ENCODE measurements around the gene ATP5IF1.

Gene ATP5IF1

DNA sequence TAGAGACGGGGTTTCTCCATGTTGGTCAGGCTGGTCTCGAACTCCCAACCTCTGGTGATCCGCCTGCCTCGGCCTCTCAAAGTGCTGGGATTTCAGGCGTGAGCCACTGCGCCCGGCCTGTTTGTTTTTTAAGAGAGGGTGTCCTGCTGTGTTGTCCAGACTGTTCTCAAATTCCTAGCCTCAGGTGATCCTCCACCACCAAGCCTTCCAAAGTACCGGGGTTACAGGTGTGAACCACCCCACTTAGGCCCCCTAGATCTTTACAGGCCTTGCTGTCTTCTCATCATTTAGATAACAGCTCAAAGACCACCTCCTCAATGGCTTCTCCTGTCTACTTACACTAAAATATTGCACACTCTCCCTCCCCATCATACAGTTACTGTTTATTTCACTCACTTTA is 29.7 kb downstream of the ATP5IF1 start:
- DNase-seq (ENCODE audit: low read depth): no peak

DNA sequence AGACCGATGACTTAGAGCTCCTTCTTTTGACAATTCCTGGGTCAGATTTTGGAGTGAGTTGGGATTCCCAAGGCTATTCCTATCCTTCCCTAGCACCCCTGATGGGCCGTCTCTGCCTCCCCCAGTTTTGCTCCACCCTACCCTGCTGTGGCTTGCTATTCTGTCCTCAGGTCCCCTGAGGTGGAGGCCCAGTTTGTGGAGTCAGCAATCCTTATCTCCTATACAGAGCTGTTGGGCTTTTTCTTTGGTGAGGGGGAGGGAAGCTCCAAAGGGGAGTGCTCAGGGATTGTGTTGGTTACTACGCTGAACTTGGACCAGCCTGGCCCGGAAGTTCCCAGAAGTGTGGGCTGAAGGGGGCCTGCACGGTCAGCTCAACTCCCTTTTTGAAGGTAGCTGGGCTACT is 31.0 kb downstream of the ATP5IF1 start:
- DNase-seq (ENCODE audit: low read depth): no peak

DNA sequence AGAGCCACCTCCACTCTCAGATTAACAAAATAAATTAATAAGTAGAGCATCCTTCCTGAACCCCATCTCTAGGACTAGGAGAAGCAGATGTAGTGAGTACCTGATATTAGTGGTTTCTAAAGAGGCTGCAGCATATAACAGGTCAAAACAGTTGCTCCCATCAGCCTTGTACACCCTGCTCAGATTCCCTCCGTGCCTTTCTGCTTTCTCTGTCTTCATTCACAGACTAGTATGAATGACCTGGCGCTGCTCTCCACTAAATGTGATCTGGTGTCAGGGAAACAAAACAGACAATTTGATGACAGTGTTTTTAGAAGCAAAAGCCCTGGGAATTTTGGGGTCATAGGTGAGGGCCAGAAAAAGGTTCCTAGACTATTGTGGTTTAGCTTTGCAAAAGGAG is 31.7 kb downstream of the ATP5IF1 start:
- DNase-seq (ENCODE audit: low read depth): no peak

DNA sequence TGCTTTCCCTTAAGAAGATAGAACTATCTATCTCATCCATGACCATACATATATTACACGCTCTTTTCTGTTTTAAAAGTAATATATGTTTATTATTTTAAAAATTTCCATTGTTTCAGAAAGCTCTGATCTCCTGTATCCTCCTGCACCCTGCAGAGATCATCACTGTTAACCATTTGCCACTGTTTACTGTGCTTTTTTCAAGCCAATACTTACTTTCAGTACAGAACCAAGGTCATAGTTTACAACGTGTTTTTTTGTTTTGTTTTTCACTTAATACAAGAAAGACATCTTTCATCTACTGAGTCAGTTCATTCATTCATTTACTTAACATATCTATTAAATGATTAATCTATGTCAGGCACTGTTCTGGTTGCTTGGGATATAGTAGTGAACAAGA is 33.6 kb downstream of the ATP5IF1 start:
- no peak for DNase-seq (ENCODE audit: low read depth)

DNA sequence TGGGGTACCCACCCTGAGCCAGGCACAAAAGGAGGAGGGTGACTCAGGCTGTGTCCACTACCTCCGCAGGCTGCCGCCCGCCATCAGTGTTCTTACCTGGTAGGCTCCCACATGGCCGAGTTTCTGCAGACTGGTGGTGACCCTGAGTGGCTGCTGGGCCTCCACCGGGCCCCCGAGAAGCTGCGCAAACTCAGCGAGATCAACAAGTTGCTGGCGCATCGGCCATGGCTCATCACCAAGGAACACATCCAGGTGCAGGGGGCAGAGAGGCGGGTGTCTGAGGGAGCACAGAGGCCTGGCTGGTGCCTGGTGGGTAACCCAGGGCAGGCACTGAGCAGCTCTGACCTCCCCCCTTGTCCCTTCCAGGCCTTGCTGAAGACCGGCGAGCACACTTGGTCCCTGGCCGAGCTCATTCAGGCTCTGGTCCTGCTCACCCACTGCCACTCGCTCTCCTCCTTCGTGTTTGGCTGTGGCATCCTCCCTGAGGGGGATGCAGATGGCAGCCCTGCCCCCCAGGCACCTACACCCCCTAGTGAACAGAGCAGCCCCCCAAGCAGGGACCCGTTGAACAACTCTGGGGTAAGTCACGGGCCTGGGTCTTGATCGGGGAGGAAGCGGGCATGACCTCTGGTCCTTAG is 36.4 kb downstream of the ATP5IF1 start:
- DNase-seq (ENCODE audit: low read depth): no peak

DNA sequence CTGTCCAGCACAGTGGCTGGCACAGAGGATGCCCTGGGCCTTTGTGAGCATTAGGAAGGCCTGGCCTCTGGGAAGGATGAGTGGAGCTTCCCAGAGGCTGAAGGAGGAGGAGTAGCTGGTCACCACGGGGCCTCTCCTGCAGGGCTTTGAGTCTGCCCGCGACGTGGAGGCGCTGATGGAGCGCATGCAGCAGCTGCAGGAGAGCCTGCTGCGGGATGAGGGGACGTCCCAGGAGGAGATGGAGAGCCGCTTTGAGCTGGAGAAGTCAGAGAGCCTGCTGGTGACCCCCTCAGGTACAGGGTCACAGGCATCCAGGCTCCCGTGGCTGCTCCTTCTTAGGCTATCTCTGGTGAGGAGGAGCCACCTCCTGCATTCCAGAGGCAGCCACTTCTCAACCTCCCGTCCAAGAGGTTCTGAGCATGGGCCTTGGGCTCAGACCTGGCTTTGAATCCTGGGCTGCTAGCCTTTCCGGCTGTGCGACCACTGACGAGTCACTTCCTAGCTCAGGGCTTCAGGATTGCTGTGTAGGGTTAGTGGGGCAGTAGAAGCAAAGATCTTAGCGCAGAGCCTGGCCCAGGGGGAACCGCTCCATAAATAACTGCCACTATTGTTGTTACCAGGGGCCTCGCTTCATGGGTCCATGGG is 37.4 kb downstream of the ATP5IF1 start:
- peak; percentile 42 for DNase-seq (ENCODE audit: low read depth)

DNA sequence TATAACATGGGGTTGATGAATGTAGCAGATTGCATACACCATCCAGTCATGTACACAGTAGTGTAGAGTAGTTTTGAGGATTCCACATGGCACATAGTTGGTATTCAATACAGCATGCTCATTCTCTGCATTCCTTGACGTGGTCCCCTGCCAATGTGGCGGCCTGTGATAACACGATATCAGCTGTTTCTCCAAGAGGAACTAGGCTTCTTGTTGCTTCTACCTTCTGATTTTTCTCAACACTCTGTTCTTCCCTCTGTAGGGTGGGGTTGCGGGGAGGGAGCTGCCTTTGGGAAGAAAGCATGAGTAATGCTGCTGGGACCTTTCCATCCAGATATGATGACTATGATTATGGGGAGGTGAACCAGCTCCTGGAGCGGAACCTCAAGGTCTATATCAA is 42.8 kb downstream of the ATP5IF1 start:
- DNase-seq (ENCODE audit: low read depth): no peak

DNA sequence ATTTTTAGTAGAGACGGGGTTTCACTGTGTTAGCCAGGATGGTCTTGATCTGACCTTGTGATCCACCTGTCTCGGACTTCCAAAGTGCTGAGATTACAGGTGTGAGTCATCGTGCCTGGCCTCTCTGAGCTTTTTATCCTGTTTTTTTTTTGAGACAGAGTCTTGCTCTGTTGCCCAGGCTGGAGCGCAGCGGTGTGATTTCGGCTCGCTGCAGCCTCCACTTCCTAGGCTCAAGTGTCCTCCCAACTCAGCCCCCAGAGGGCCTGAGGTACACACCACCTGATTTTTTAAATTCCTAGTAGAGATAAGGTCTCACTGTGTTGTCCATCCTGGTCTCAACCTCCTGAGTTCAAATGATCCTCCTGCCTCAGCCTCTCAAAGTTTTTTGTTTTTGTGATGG is 43.8 kb downstream of the ATP5IF1 start:
- no peak for DNase-seq (ENCODE audit: low read depth)

DNA sequence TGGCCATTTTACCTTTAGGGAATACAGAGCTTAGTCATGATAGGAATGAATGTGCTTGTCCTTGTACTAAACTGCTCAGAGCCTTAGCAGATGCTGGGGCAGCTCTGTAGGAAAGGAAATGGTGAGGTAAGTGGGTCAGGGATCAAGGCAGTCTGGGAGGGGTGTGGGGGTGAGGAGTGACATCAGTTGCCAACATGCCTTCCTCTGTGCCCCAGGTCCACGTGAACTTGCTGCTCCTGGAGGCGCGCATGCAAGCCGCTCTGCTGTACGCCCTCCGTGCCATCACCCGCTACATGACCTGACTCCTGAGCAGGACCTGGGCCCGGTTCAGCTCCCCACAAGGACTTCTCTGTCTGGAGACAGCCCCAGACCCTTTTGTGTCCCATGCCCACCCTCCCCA is 44.6 kb downstream of the ATP5IF1 start:
- DNase-seq (ENCODE audit: low read depth): no peak

DNA sequence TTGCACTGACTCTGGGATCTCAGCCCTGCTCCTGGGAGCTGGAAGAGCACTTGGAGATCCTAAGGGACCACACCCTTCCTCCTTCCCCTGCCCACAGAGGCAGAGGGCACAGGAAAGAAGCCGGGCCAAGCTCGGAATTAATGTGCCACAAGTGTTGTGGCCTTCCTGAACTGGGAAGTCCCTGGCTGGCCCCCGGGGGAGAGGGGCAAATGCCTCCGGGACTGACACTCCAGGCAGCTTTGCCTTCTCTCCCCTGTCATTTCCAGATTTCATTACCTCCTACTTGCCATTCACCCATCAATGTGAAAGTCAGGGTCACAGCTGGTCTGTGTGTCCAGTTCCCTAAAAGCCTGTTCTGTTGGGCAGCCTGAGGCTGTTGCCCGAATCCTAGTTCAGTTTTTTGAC is 45.1 kb downstream of the ATP5IF1 start:
- no peak for DNase-seq (ENCODE audit: low read depth)

DNA sequence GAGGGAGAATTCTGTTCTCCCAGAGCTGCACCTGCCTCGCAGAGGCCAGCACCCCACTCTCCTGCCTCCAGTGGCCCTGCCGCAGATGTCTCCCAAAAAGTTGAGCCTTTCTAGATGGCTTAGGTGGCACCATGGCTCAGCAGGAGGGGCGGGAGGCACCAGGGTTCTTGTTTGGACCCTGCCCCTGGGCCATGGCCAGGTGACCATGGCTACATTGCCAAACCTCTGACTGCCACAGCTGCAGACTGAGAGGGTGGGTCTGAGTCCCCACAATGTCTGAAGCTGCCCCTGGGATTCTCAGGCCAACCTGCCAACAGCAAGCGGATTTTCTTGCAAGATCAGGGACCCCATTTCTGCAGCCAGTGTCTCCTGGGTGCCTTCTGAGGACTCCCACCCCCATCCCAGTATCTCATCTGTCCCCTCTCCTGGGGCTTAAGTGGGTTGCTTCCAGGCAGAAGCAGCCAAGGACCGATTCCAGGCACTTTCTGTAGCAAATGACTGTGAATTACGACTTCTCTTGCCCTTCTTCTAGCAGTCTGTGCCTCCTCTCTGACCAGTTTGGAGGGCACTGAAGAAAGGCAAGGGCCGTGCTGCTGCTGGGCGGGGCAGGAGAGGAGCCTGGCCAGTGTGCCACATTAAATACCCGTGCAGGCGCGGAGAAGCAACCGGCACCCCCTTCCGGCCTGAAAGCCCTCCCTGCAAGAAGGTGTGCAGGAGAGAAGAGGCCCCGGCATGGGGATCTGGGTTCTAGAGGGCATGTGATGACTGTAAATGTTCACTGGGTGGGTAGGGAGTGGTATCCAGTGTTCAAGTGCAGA is 45.9 kb downstream of the ATP5IF1 start:
- no peak for DNase-seq (ENCODE audit: low read depth)

DNA sequence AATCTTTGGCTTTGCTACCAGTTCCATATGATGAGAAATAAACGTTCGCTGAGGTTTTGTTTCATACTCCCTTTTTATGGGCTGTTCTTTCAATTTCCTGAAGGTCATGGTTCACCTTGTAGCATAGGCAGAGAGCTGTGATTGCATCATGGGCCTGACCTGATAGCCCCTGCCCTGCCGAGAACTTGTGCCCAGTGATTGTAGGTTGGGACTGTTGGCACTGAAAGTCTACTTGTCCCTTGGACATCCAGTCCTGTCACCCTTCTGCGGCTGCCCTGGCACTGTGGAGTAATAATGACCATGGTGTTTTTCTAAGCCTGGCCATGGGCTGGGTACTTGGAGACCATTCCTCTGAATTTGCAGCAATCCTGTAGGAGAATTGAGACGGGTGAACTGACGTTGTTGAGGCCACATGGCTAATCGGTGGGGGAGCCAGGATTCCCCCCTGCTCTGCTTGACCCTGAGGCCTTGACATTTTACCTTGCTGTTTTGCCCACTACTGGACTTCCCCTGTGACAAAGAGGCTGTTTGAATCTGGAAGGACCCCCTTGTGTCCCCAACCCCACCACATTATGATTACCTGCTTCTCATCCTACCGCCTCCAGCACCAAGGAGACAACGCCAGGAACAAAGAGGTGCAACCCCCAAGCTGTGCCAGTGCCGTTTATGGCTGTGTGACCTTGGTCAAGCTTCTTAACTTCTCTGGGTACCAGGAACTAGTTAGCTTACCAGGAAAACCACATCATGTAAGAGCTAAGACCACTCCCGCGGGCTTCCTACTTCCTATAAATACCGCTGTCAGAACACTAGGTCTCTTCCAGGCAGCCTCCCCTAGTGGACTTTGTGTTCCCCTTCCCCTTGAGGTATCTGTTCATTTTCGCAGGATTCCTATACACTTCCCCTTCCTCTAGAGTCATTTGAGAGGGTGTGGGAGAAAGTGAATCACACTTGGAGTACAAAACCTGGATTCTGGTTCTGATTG is 46.8 kb downstream of the ATP5IF1 start:
- no peak for DNase-seq (ENCODE audit: low read depth)

DNA sequence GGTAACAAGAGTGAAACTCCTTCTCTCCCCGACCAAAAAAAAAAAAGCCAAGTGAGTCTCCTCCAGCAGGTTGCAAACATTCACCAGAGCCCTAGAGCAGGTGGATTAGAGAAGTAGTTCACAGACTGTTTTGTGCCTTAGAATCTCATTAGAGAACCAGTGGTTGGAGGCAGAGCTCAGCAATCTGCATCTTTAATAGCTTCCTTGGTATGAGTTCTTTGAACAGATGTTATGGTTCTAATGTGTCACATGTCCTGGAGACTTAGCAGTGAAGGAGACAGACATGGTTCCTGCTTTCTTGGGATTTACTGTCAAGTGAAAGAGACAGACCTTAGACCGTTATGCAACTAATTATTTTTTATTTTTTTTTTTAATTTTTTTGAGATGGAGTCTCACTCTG is 50.2 kb downstream of the ATP5IF1 start:
- DNase-seq (ENCODE audit: low read depth): no peak
